IPS DF 6.9 (cell line): Measurements from ENCODE around the gene BBS2.
"Not testable (repeated sequence)": the region's sequence is repeated elsewhere in the genome, so short reads cannot be mapped to it uniquely, and the experiment has no call there.

Experiments used
- DNase-seq: peaks from one replicate; pipeline ENCODE4 v3.0.0-alpha.2; 2013; ENCODE audit warnings: low read depth, low spot score
- H3K27ac ChIP-seq: one replicate; pipeline ENCODE4 v1.5.1; 2013; ENCODE audit warnings: low read length, control low read depth
- H3K27me3 ChIP-seq: 2 replicates; pipeline ENCODE4 v1.6.1; 2013; ENCODE audit warnings: mild to moderate bottlenecking, low read length; ENCODE audit not compliant: control insufficient read depth, insufficient read depth
- H3K36me3 ChIP-seq: 2 replicates; pipeline ENCODE4 v1.6.1; 2013; ENCODE audit warnings: low read length; ENCODE audit not compliant: control insufficient read depth, insufficient read depth
- H3K4me1 ChIP-seq: 2 replicates; pipeline ENCODE4 v1.6.1; 2013; ENCODE audit warnings: low read length; ENCODE audit not compliant: control insufficient read depth, insufficient read depth
- H3K4me3 ChIP-seq: 2 replicates; pipeline ENCODE4 v1.5.1; 2013; ENCODE audit warnings: mild to moderate bottlenecking, low read length
- H3K9me3 ChIP-seq: 2 replicates; pipeline ENCODE4 v1.6.1; 2013; ENCODE audit warnings: low read length, inconsistent platforms; ENCODE audit not compliant: control insufficient read depth, insufficient read depth
- WGBS: extraction: QIAGEN DNeasy Blood & Tissue Kit; methylation state at CpG from one replicate; pipeline ENCODE4 v1.1.7; 2013; ENCODE audit warnings: mixed read lengths, missing lambda C conversion rate; ENCODE audit not compliant: insufficient read length, insufficient coverage; 5-methylcytosine and 5-hydroxymethylcytosine counted together

The BBS2 gene

GRCh38 chr16:56493815-56494214, 26.0 kb downstream of the BBS2 start:
- no peaks in the 10 kb centered on the region for H3K36me3 ChIP-seq
- no peak overlapping the region for H3K27ac ChIP-seq
- no CpG with 5 or more reads among the region's 1 CpG for WGBS
- no peaks in the 10 kb centered on the region for H3K4me1 ChIP-seq
- no peaks in the 10 kb centered on the region for H3K9me3 ChIP-seq
- H3K27me3 ChIP-seq, result no peaks in the 10 kb centered on the region
- H3K4me3 ChIP-seq, result no peak overlapping the region
- DNase-seq, result no peak

GRCh38 chr16:56493126-56493525, 26.7 kb downstream of the BBS2 start:
- Histone ChIP-seq H3K27ac (no peak overlapping the region), H3K36me3 (no peaks in the 10 kb centered on the region), H3K4me1 (no peaks in the 10 kb centered on the region), H3K9me3 (no peaks in the 10 kb centered on the region), H3K4me3 (no peak overlapping the region), H3K27me3 (no peaks in the 10 kb centered on the region)
- no CpG with 5 or more reads among the region's 2 CpGs for WGBS
- DNase-seq, result no peak

GRCh38 chr16:56491657-56492261, 28.1 kb downstream of the BBS2 start:
- no CpG with 5 or more reads among the region's 4 CpGs for WGBS
- no peak overlapping the region for H3K27ac ChIP-seq
- no peak for DNase-seq
- H3K4me1 ChIP-seq, result no peaks in the 10 kb centered on the region
- H3K36me3 ChIP-seq, result no peaks in the 10 kb centered on the region
- H3K27me3 ChIP-seq, result no peaks in the 10 kb centered on the region
- H3K4me3 ChIP-seq, result no peak overlapping the region
- H3K9me3 ChIP-seq, result no peaks in the 10 kb centered on the region

- no CpG with 5 or more reads among the region's 1 CpG for WGBS
- H3K4me1 ChIP-seq, H3K27ac ChIP-seq, H3K4me3 ChIP-seq, H3K27me3 ChIP-seq, DNase-seq, H3K36me3 ChIP-seq, H3K9me3 ChIP-seq: not testable (repeated sequence)
Measured at GRCh38 chr16:56488868-56489267, 31.0 kb downstream of the BBS2 start.

DNA sequence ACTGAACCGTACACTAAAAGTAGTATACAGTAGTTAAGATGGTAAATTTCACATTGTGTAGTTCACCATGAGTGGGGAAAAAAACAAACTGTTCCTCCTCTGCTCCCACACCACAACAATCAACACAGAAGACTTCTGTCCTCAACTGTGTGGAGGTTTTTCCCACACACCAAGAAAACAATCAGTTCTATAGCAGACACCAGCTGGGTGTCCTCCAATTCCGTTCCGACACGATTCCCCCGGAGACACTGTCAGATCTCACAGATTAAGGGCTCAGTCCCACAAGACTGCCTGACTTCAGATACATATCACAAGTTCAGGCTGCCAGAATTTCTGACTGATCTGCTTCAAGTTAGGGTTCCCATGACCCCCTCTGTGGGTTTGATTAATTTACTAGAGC, 31.8 kb downstream of the BBS2 start:
- no peak overlapping the region for H3K27ac ChIP-seq
- no peaks in the 10 kb centered on the region for H3K4me1 ChIP-seq
- no peak overlapping the region for H3K4me3 ChIP-seq
- no peaks in the 10 kb centered on the region for H3K36me3 ChIP-seq
- no peaks in the 10 kb centered on the region for H3K9me3 ChIP-seq
- no CpG with 5 or more reads among the region's 5 CpGs for WGBS
- no peaks in the 10 kb centered on the region for H3K27me3 ChIP-seq
- DNase-seq, result no peak

GRCh38 chr16:56483394-56483793, 36.4 kb downstream of the BBS2 start:
- no peaks in the 10 kb centered on the region for H3K4me1 ChIP-seq
- no peaks in the 10 kb centered on the region for H3K9me3 ChIP-seq
- H3K27ac ChIP-seq, result no peak overlapping the region
- H3K36me3 ChIP-seq, result no peaks in the 10 kb centered on the region
- H3K4me3 ChIP-seq, result no peak overlapping the region
- H3K27me3 ChIP-seq, result no peaks in the 10 kb centered on the region
- no peak for DNase-seq

DNA sequence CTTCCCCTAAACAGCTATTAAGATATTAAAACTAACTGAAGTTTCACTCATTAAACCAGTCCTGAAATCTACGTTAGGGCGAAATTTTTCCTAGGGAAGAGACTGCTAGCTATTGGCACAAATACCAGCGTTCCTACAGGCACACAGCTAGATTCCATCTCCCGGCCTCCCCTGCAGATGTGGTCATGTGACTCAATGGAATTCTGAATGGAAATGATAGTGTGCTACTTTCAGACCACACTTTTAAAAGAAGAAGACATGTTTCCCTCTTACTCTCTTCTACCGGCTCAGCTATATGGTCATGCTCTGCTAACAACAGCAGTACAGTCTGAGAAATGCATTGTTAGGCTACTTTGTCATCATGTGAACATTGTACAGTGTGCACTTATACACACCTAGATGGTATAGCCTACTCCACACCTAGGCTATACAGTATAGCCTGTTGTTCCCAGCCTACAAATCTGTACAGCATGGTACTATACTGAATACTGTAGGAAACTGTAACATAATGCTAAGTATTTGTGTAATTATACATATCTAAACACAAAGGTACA, 37.1 kb downstream of the BBS2 start:
- no peaks in the 10 kb centered on the region for H3K36me3 ChIP-seq
- no peak overlapping the region for H3K4me3 ChIP-seq
- H3K9me3 ChIP-seq, result no peaks in the 10 kb centered on the region
- WGBS, result no CpG with 5 or more reads among the region's 5 CpGs
- no peaks in the 10 kb centered on the region for H3K27me3 ChIP-seq
- DNase-seq, result no peak
- H3K27ac ChIP-seq, result no peak overlapping the region
- no peaks in the 10 kb centered on the region for H3K4me1 ChIP-seq

DNA sequence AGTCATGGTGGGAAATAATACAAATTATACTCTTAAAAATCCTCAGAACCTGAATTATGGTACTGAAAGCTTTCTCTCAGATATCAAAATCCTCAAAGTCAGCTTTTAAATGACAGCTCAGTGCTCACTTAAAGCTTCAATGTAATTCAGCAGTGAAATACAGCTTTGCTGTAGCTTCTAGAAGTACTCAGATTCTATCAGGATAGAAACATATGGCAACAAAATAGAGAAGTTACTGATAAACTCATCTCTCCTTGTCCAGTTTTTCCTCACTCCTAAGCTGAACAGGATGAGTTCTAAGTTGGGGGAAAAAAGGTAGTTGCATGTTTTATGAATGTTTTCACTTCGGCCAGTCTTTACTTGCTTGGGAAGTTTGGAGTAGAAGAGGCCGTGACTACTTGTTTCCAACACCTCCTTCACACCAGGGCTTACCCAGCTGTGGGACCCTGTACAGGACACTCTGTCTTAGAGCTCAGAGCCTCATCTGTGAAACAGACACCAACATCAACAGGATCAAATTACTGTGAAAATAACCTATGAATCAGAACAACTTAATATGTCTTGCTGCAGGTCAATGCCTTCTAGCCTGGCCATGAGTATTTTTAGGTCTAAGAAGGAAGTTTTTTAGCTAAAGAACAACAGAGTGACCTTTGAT, 38.2 kb downstream of the BBS2 start:
- no CpG with 5 or more reads among the region's 2 CpGs for WGBS
- no peak for DNase-seq
- no peak overlapping the region for H3K27ac ChIP-seq
- no peaks in the 10 kb centered on the region for H3K4me1 ChIP-seq
- H3K4me3 ChIP-seq, result no peak overlapping the region
- no peaks in the 10 kb centered on the region for H3K9me3 ChIP-seq
- no peaks in the 10 kb centered on the region for H3K36me3 ChIP-seq
- H3K27me3 ChIP-seq, result no peaks in the 10 kb centered on the region

GRCh38 chr16:56480776-56481467, 38.9 kb downstream of the BBS2 start:
- no peak overlapping the region for H3K4me3 ChIP-seq
- no peak for DNase-seq
- no peaks in the 10 kb centered on the region; the same call in 1 of the 2 replicates for H3K36me3 ChIP-seq
- H3K27me3 ChIP-seq, result no peaks in the 10 kb centered on the region
- H3K27ac ChIP-seq, result no peak overlapping the region
- H3K9me3 ChIP-seq, result no peaks in the 10 kb centered on the region
- WGBS, result no CpG with 5 or more reads among the region's 7 CpGs
- H3K4me1 ChIP-seq, result no peaks in the 10 kb centered on the region

DNA sequence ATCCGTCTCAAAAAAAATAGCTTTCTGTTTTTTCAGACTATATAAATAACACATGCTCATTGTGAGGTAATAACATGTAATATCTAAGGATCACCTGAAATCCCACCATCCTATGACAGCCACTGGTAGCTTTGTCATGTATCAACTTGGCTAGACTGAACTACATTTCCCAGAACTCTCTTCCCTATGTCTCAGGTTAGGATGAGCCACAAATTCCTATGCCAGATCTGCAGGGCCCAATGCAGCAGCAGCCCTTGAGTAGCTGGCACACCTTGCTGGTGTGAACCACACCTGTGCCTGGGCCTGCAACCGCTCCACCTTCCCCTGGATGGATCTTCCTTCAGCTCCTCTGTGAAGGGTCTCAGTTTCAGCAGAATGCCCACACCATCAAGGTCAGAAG, 40.4 kb downstream of the BBS2 start:
- H3K27me3 ChIP-seq, result no peaks in the 10 kb centered on the region
- no peaks in the 10 kb centered on the region; the same call in 1 of the 2 replicates for H3K36me3 ChIP-seq
- H3K9me3 ChIP-seq, result no peaks in the 10 kb centered on the region
- no peak overlapping the region for H3K27ac ChIP-seq
- DNase-seq, result no peak
- WGBS, result no CpG with 5 or more reads among the region's 2 CpGs
- H3K4me3 ChIP-seq, result no peak overlapping the region
- H3K4me1 ChIP-seq, result no peaks in the 10 kb centered on the region
